SIG-M5 treated with dmso at 0.1 percent for 504 hours (cell line): ENCODE measurements around the gene DNAJC25.
"Not testable (repeated sequence)": the region's sequence is repeated elsewhere in the genome, so short reads cannot be mapped to it uniquely, and the experiment has no call there.

Experiments
- DNase-seq: peaks from one replicate; lab custom pipeline; 2025; ENCODE audit not compliant: unreplicated experiment; lab: John Stamatoyannopoulos, UW

The DNAJC25 gene

DNA sequence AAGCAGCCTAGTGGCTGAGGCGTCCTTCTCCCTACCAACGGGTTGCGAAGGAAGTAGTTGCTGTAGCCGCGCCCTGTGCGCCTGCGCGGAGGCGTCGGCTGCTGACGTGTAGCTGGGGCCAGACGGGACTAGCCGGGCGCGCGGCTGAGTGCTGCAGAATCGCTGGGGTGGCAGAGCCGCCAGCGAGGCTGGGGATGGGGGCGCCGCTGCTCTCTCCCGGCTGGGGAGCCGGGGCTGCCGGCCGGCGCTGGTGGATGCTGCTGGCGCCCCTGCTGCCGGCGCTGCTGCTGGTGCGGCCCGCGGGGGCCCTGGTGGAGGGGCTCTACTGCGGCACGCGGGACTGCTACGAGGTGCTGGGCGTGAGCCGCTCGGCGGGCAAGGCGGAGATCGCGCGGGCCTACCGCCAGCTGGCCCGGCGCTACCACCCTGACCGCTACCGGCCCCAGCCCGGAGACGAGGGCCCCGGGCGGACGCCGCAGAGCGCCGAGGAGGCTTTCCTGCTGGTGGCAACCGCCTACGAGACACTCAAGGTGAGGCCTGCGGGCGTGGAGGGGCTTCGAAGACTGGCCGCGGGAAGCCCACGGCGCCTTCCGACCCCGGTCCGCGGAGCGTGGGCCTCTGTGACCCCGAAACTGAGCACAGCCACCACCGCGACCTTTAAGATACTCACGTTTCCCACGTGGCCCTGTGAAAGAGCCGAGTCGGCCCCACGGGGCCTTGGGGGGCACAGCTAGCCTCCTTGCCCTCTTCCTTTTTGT is at the start of gene DNAJC25:
TSS of gene DNAJC25 (plus strand) at position 121 of the 758 bp plus-strand sequence. CDS start at position 195, 74 bp downstream.
- peak; percentile 97 for DNase-seq

DNA sequence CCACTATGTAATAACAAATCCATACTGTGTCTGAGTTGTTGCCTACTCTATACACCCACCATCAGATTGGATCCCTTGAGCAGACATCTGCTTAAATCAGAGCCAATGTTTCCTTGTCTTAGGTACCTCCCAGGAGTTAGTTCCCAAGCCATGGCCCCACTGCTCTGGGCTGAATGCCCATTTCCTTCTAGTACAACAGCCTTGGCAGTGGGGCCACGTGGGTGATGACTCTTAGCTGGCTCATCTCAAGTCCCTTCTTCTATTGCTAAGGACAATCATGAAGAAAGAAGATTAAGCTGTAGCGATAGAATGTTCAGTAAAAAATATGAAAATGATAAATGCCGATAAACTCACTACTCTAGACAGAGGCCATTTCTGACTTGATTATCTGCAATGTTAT is 48.2 kb upstream of the DNAJC25 start:
- DNase-seq = no peak

DNA sequence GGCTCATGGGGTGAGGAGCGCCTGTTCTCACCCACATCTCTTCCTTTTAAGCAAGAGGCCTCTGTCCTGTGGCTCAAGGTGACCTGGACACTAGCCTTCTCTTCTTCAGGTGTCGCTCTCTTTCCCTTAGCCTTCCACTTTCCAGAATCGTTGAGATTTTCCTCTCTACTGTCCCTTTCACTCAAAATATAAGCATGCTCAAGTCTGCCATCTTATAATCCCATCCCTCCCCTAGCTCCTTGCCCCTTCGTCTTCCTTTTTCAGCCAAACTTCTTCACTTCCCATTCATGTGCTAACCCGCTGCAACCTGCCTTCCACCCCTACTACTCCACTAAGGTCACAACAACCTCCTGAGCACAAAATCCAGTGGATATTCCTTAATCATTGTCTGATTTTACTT is 44.8 kb upstream of the DNAJC25 start:
- no peak for DNase-seq

DNA sequence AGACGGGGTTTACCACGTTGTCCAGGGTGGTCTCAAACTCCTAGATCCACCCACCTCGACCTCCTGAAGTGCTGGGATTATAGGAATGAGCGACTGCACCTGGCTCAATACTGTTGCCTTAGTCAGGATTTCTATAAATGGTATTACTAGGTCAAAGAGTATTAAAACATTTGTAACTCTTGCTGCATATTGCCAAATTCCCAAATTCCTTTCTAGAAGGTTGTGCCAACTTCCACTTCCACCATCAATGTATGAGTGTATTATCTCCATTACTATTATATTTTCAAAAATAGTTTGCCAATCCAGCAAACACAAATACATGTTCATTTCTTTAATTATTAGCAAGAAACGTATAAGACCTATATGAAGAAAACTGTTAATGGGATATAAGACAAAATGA is 42.3 kb upstream of the DNAJC25 start:
- DNase-seq = no peak

DNA sequence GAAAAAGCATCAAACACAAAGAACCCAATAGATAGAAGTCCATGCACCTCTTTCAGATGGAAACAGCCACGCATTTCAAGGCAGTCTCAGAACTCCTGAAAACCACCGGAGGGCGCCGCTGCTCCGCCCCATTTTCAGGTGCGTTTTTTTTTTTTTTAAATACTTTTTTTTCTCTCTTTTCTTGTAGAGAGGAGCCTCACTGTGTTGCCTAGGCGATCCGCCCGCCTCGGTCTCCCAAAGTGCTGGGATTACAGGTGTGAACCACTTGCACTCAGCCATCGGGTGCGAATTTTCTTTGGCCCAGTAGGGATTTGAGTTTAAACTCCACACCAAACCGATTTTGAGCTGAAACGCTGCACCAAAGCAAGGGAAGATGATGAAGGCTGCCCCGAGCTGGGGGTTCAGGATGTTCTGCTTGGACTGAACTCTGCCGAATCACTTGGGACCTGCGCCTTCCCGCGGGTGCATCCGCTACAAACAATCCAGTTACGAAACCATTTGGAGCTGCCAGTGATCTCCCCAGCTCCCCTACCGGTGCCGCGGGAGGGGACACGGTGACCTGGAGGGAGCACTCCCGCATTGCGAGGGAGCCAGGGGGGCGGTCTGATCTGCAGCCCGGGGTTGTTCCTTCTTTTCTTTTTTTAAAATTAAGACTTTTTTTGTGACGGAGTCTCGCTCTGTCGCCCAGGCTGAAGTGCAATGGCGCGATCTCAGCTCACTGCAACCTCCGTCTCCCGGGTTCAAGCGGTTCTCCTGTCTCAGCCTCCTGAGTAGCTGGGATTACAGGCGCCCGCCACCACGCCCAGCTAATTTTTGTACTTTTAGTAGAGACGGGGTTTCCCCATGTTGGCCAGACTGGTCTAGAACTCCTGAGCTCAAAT is 33.0 kb upstream of the DNAJC25 start:
- peak; percentile 34 for DNase-seq

DNA sequence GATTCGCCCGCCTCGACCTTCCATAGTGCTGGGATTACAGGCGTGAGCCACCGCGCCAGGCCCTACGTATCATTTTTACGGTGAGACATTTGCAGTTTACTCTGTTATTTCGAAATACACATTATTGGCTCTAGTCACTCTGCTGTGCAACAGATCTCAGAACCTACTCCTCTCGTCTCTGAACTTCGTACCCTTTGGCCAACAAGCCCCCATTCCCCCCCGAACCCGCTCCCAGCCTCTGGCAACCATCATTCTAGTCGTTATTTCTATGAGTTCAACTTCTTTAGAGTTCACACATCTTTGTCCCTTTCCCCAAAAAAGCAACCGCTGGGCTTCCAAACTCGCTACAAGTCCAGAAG is 32.4 kb upstream of the DNAJC25 start:
- peak; percentile 37 for DNase-seq

DNA sequence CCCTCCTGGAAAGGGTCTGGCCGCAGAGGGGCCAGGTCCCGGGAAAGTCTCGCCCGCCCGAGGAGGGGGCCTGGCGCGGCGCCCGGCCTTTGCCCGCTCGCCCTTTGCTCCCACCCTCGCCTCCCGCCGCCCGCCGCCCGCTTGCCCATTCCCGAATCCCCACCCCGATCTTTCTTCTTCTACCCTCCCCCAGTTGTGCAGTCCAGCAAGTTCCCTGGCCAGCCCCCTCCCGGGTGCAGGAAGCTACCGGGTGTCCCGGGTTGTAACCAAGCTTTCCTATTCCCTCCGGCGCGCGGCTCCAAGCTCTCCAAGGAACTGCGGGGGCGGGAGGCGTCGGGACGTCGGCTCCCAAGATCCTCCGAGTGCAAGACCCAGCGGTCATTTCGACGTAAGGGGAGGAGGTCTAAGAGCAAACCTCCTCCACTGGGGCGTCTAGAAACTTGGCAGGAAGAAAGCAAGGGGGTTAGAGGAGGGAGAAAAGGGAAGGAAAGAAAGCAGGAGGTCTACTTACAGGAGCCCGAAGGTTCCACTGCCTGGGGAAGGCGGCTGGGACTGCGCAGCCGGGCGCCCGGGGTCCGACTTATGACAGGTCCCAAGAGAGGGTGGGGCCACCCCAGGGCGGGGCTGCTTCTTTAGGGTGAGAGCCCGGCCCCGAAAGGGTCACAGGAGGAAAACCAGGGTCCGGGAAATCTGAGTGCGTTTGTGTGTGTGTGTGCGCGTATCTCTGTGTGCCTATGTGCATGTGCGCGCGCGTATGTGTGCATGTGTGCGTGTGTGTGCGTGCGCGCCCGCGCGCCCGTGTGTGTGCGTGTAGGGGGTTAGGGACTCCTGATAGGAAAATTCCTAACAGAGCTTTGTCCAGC is 31.8 kb upstream of the DNAJC25 start, which contains the start of gene PTGR1:
TSS of gene PTGR1 (minus strand) at position 556 of the 863 bp plus-strand sequence. CDS start 2,225 bp downstream, outside the sequence.
- DNase-seq = peak; percentile 47

DNA sequence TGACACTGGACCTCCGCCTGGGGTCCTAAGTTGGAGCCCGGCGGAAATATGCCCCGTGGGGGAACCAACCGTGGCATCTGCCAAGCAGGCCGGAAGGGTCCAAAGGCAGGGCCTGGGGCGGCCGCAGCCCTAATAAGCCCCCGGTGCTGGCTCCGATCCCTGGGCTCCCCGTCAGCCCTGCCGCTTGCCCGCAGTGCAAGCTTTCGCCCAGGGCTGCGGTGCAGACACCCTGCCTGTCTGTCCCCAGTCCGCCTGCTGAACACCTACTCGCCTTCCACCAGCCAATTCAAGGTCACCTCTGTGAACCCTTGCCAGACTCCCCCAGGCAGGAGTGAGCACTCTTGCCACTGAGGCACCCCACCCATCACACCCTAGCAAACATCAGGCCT is 31.2 kb upstream of the DNAJC25 start:
- DNase-seq = no peak

DNA sequence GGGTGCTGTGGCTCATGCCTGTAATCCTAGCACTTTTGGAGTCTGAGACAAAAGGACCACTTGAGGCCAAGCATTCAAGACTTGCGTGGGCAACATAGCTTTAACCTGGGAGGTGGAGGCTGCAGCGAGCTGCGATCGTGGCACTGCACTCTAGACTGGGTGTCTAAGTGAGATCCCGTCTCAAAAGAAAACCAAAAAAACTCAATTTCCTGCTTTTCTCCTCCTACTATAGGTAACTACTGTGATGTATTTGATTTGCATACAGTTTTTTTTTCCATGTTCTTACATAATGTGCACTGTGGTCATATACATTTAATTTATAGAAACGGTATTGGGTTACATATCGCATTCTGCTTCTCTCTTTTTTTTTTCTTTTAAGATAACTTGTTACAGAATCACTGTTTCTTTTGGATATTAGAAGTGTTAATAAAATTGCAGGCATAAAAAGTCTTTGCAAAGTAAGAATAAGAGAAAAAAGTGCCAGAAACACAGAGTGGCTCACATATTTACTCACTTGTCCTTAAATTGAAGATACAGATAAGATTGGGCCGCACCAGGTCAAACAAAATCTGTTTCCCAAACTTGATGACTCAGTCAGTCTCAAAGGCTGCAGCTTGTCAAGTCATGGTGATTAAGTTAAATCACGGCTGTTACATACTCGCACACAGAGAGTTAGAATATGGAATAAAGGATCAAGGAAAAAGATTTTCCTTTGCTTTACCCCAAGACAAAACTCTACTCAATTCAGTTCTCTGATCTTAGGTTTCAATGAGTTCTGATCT is 29.7 kb upstream of the DNAJC25 start:
- DNase-seq = no peak

DNA sequence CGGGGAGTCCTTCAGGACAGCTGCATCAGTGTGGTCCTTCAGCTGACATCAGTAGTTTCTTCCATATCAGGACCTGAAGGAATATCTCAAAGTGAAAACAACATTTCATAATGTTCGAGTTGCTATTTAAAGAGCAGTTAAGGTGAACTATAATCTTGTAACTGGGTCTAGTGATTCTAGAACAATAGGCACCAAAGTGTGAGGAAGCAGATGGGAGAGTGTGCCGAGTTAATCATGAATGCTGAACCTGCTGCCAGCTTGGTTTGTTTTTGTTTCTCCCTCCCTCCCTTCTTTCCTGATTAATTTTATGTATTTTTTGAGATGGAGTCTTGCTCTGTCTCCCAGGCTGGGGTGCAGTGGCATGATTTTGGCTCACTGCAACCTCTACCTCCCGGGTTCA is 28.1 kb upstream of the DNAJC25 start:
- no peak for DNase-seq

DNA sequence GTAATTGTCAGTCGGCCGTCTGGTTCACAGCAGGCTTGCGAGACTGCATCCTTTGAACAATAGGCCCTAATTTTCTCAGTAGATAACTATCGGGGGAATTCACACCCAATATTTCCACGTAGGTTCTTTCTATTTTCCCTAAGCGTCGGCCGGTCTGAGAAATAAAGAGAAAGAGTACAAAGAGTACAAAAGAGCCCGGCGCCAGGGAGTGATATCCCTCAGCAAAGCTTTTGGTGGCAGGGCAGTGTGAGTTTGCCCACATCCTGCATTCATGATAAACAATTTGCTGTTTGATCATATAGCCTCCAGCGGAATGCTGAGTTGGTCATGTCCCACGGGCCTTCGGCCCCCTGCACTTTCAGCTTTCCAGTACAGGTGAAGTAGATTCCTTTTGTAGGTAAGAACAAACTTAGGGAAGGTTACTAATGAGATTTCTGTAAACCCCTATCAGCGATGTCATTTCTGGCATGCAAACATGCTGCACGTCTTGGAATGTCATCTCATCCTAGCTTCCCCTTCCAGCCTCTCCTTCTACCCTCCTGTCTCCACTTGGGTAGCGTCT is 27.0 kb upstream of the DNAJC25 start:
- no peak for DNase-seq

DNA sequence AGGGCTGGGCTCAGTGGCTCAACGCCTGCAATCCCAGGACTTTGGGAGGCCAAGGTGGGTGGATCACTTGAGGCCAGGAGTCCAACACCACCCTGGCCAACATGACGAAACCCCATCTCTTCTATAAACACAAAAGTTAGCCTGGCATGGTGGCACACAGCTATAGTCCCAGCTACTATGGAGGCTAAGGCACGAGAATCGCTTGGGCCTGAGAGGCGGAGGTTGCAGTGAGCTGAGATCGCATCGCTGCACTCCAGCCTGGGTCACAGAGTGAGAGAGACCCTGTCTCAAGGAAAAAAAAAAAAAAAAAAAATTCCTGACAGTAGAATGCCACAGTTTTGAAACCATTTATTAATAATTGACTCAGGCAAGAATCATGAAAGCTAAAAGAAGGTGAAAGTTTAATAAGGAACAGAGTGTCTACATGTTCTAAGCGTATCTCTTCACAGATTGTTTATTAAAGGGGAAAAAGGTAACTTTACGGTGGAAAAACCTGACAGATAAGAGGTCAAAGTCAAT is 26.0 kb upstream of the DNAJC25 start:
- DNase-seq = no peak

DNA sequence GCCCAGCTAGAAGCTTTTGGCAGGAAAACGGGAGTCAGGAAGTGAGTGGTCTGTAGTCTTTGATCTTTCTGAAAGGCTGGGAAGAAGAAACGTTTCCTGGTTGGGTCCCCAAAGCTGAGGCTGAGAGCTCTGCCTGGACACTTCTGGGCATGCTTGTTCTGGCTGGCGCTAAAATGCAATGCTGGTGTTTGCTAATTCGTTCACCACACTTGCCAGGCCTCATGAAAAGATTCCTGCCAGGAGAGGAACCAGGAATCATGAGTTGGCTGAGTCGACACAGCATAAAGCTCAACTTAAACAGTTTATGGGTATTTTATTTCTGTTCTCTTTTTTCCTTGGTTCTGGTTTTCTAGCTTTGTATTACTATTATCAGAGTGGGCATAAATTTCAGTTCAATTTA is 21.0 kb upstream of the DNAJC25 start:
- no peak for DNase-seq

DNA sequence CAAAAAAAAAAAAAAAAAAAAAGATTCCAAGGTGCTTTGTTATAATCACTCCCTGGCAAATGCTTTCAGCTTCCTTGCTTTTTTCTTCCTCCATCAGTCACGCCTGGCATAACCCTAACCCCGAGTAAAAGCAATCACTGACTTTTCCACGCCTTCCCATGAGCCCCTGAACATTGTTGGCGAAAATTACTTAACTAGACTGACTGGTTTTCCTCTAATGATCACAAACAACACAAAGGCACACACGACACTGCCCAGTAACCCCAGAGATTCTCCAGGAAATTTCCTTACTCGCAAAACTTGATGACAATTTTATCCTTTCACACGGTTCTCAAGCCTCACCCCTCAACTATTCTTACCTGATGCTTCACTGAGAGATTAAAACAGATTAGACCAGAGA is 20.3 kb upstream of the DNAJC25 start:
- DNase-seq = no peak

DNA sequence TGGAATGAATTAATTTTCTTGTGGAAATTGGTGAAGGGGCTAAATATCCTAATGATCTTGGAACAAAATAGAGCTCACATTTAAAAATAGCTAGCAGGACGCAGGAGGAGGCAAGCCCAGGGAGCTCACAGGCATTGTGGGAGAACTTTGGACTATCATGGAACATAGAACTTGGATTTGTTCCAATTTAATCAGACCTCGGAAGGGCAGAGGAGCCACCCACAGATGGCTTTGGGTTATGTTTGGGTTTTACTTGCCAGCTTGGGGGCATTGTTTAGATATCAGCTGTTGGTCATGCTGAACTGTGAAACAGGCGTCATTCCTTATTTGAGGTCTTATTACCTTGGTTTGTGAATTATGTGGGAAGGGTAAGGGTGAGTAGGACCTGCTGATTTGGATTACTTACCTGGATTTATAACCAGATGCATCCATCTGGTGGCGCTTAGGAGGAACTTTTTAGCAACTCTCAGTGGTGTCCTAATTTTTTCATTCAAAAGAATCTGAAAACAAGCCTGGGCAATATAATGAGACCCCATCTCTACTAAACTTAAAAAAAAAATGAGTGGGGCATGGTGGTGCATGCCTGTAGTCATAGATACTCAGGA is 17.6 kb upstream of the DNAJC25 start:
- no peak for DNase-seq

DNA sequence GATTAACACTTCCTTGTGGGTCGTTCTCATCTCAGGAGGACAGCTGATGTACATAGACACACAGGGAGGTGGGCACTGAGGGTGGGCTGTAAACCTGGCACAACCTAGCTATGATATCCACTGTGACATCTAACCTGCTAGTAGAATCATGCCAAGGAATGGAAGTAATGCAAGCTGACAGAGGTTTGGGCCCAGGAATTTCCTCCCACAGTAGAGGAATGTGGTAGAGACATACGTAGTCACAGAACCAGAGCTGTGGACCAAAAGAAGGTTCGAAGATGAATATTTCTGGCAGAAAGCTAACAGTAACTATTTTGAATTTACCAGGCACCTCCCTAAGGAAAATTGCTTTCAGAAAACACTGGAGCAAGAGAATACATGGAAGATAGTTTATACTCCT is 15.2 kb upstream of the DNAJC25 start:
- no peak for DNase-seq

DNA sequence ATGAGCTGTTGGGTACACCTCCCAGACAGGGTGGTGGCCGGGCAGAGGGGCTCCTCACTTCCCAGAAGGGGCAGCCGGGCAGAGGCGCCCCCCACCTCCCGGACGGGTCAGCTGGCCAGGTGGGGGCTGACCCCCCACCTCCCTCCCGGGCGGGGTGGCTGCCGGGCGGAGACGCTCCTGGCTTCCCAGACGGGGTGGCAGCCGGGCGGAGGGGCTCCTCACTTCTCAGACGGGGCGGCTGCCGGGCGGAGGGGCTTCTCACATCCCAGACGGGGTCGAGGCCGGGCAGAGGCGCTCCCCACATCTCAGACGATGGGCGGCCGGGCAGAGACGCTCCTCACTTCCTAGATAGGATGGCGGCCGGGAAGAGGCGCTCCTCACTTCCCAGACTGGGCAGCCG is 13.8 kb upstream of the DNAJC25 start:
- not testable (repeated sequence) for DNase-seq

DNA sequence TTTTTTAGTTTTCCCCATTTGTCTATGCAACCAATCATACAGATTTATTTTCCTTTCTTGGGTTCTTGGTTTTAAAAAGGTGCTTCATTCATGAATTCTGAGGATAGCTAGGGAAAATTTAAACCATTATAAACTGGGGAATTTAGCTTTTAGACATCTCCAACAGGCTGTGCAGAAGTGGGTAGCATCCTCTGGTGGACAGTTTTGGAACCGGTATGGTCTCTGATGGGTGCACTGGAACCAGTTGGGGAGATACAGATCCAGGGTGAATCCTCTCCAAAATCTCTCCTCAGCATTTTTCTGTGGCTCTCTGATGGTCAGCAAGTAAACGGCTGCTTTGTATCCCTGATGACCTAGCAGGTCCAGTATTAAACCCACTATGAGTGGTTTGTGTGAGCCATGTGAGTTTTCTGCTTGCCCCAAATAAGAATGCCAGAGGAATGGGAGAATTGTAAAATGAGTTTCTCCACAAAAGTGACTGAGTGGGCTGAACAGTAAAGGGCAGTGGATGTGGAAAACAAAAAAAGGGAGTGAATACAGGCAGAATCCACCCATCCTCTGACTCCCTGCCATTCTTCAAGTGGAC is 9.1 kb upstream of the DNAJC25 start:
- peak; percentile 38 for DNase-seq

DNA sequence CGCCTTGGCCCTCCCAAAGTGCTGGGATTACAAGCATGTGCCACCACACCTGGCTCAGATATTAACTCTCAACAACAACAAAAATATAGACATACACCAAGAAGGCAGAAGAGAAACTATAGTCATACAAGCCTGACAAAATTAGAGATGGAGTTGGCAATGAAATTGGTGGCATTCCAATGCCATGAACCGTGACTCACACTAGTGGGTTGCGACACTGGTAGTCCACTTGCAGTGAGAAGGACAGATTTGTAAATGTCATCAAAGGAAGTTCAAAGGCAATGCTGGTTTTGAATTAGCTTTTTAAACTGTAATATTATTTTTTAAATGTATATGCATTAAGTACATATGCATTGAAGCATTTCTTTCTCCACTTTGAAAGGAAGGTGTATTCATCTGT is 8.5 kb upstream of the DNAJC25 start:
- peak; percentile 40 for DNase-seq
